Measurements from ENCODE around the gene CCDC86.

CCDC86 gene

DNA sequence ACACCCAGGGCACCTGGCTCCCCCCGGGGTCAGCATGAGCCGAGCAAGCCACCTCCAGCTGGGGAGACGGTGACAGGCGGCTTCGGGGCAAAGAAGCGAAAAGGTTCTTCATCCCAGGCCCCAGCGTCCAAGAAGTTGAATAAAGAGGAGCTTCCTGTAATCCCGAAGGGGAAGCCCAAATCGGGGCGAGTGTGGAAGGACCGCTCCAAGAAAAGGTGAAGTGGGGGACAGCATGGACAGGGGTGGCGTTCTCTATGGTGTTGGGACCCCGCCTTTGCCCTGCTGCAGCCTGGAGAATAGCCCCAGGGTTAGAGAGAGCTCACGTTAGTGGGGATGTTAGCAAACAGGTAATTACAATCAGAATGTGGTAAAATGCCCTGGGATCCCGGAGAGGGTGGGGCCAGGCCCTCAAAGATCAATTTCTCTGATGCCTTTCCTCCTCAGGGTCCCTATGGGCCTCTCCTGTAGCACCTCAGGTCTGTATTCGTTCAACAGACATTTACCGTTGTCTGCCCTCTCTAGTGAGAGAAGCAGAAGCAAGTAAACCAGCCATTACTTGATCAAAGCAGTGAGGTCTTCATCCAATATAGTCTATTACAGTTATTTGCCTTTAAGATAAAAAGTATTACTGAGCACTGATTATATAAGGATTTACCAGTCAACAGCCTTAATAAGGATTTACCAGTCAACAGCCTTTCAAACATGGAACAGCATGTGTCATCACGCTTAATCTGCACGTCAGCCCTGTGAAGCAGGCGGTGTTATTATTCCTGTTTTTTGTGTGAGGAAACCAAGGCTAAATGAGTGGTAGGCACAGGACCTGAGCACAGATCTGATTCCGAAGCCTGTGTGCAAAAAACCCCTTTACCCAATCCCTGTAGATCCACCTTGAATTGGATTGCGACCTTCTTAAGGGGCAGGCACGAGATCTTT, 1.0 kb downstream of the CCDC86 start:
- no peak for TF ChIP-seq Cebpa-rat (IDR thresholded peaks at IDR 0.05)
- peak overlapping the region; percentile 88 for H3K27ac ChIP-seq
- peaks cover 13% of the 10 kb centered on the region; the same call in 1 of the 2 replicates for H3K36me3 ChIP-seq
- peak overlapping the region; percentile 88 for H3K4me3 ChIP-seq
- peak overlapping the region; percentile 92 for H3K9ac ChIP-seq
- H3K4me1 ChIP-seq = peaks cover 56% of the 10 kb centered on the region
- H3K27me3 ChIP-seq = no peaks in the 10 kb centered on the region
- no peaks in the 10 kb centered on the region for H3K9me3 ChIP-seq
- H3K4me2 ChIP-seq = peak overlapping the region; percentile 97
- peaks cover 50% of the 10 kb centered on the region for H4K20me1 ChIP-seq

DNA sequence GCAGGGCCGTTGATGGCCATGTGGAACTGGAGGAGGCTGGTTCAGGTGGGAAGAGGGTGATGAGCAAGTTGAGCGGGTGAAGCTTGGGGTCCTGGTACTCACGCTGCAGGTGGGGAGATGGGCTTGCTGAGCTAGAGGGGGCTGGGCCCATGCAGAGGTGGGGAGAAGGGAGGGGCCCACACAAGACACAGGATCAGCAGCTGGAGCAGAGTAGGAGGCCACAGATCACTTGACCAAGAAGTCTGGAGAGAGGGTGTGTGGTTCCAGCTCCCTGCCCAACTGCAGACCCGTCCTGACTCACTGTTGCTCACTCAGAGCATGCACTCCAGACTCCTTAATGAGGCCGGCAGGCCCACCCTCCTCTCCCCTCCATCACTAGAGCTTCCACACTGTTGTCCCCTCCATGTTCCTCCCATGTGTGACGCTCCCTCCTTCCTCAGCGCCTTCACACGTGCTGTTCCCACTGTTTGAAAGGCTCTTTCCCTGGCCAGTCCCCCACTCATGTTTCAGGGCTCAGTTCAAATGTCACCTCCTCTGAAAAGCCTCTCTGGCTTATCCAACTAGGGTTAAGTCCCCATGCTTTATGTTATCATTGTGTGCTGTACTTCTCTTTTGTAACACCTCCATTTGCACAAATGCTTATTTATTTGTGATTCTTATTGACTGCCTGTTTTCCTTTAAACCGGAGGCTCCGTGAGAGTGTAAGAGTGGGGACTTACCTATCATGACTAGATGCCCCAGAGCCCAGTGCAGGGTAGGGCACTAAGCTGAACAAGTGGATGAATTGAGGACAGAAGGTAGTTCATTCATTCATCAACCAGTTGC, 2.3 kb downstream of the CCDC86 start:
- no peaks in the 10 kb centered on the region for H3K9me3 ChIP-seq
- peak overlapping the region; percentile 88 for H3K27ac ChIP-seq
- TF ChIP-seq Cebpa-rat (IDR thresholded peaks at IDR 0.05) = no peak
- peak overlapping the region; percentile 92 for H3K9ac ChIP-seq
- peak overlapping the region; percentile 88 for H3K4me3 ChIP-seq
- peaks cover 64% of the 10 kb centered on the region for H4K20me1 ChIP-seq
- peaks cover 69% of the 10 kb centered on the region for H3K4me1 ChIP-seq
- H3K36me3 ChIP-seq = peaks cover 26% of the 10 kb centered on the region
- H3K4me2 ChIP-seq = peak overlapping the region; percentile 97
- H3K27me3 ChIP-seq = no peaks in the 10 kb centered on the region

DNA sequence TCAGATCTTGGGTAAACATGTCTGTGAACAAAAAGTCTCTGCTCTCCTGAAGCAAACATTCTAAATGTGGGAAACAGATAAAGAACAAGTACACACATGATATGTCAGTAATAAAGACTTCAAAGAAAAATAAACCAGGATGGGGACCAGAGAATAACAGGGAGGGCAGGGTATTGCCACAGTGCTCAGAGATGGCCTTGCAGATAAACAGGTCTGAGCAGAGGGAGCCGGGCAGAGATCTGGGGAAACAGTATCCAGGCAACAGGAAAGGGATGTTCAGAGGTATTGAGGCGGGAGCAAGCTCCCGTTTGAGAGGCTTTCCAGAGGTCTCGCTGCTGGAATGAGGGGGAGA, 2.9 kb downstream of the CCDC86 start:
- Histone ChIP-seq H3K9ac (peak overlapping the region; percentile 92), H3K4me3 (peak overlapping the region; percentile 88), H3K9me3 (no peaks in the 10 kb centered on the region), H3K4me1 (peaks cover 74% of the 10 kb centered on the region), H3K36me3 (peaks cover 32% of the 10 kb centered on the region), H3K27ac (peak overlapping the region; percentile 88), H3K27me3 (no peaks in the 10 kb centered on the region), H4K20me1 (peaks cover 68% of the 10 kb centered on the region), H3K4me2 (peak overlapping the region; percentile 97)
- no peak for TF ChIP-seq Cebpa-rat (IDR thresholded peaks at IDR 0.05)

DNA sequence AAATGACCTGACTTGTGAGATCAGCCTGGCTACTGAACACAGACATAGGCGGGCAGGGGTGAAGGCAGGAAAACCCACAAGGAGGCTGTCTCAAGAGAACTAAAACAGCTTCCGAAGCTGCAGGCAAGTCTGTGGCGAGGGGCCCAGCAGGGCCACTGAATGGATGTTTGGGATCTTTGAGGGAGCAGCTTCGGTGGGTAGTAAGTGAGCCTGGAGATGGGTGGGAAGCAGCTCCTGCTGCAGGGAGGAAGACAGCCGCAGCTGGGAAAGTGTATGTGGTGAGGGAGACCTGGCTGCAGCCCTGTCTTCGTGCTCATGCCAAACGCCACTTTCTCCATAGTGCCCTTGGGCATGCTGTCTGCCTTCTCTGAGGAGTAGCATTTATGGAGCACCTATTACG, 3.4 kb downstream of the CCDC86 start:
- Histone ChIP-seq H3K9ac (peak overlapping the region; percentile 92), H3K4me2 (peak overlapping the region; percentile 97), H4K20me1 (peaks cover 68% of the 10 kb centered on the region), H3K4me3 (peak overlapping the region; percentile 88), H3K36me3 (peaks cover 36% of the 10 kb centered on the region), H3K27me3 (no peaks in the 10 kb centered on the region), H3K9me3 (no peaks in the 10 kb centered on the region), H3K27ac (peak overlapping the region; percentile 88; the same call in 1 of the 2 replicates), H3K4me1 (peaks cover 74% of the 10 kb centered on the region)
- TF ChIP-seq Cebpa-rat (IDR thresholded peaks at IDR 0.05) = no peak

DNA sequence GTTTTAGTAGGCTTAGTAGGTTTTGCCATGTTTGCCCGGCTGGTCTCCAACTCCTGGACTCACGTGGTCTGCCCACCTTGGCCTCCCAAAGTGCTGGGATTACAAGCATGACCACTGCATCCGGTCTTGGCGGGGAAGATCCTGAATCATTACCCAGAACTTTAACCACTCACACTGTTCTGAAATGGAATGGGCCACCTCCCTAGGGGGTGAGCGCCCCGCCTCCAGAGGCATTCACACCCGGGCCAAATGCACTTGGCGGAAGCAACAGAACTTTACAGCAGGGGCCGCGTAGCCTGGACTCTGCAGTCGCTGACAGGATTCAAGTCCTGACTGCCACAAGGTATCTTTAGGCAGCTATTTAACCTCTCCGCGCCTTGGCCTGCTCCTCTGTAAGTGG, 5.4 kb downstream of the CCDC86 start:
- H3K27me3 ChIP-seq = no peaks in the 10 kb centered on the region
- peak overlapping the region; percentile 79 for H3K27ac ChIP-seq
- H3K9ac ChIP-seq = no peak overlapping the region
- H3K4me1 ChIP-seq = peaks cover 65% of the 10 kb centered on the region
- H3K4me3 ChIP-seq = no peak overlapping the region
- H3K9me3 ChIP-seq = peaks cover 2% of the 10 kb centered on the region; the same call in 1 of the 2 replicates
- H3K4me2 ChIP-seq = peak overlapping the region; percentile 80
- TF ChIP-seq Cebpa-rat (IDR thresholded peaks at IDR 0.05) = no peak
- H4K20me1 ChIP-seq = peaks cover 68% of the 10 kb centered on the region
- peaks cover 56% of the 10 kb centered on the region for H3K36me3 ChIP-seq

DNA sequence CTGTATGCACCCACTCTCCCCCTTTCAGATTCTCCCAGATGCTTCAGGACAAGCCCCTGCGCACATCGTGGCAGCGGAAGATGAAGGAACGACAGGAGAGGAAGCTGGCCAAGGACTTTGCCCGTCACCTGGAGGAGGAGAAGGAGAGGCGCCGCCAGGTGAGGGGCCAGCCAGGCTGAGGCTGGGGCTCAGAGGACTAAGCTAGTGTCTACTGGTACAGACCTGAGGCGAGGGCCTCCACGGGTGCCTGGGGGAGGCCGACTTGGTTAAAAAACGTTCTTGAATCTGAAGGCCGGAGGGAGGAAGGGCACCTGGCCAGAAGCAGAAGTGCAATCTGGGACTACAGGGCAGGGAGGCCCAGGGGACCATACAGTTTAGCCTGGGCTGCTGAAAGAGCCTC, 6.0 kb downstream of the CCDC86 start:
- H3K4me2 ChIP-seq = peak overlapping the region; percentile 80
- peak overlapping the region; percentile 12; the same call in 1 of the 2 replicates for H3K4me3 ChIP-seq
- H3K36me3 ChIP-seq = peaks cover 62% of the 10 kb centered on the region
- TF ChIP-seq Cebpa-rat (IDR thresholded peaks at IDR 0.05) = no peak
- H3K9me3 ChIP-seq = peaks cover 8% of the 10 kb centered on the region; the same call in 1 of the 2 replicates
- H3K4me1 ChIP-seq = peaks cover 66% of the 10 kb centered on the region
- H3K27ac ChIP-seq = peak overlapping the region; percentile 79
- H4K20me1 ChIP-seq = peaks cover 68% of the 10 kb centered on the region
- H3K9ac ChIP-seq = peak overlapping the region; percentile 73
- no peaks in the 10 kb centered on the region for H3K27me3 ChIP-seq

DNA sequence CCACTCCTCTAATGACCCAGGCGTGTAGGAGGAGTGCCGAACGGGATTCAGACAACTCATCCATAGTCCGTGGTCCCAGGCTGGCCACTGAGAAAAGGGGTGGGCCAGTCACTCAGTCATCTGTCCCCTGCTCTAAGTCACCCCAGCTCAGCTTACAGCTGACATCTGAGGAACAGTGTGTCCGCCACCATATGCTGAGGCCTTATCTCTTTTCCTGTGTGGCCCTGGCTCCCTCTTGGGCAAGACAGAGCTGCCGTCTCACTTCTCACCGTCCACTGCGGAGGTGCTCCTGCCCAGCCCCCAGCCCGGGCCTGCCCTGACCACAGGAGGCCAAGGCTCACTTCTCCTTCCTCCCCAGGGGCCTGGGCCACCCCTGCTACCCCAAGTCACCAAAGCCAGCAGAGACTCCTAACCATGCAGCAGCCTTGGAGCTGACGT, 6.8 kb downstream of the CCDC86 start:
- peaks cover 10% of the 10 kb centered on the region; the same call in 1 of the 2 replicates for H3K9me3 ChIP-seq
- TF ChIP-seq Cebpa-rat (IDR thresholded peaks at IDR 0.05) = no peak
- H4K20me1 ChIP-seq = peaks cover 59% of the 10 kb centered on the region
- H3K4me3 ChIP-seq = peak overlapping the region; percentile 12; the same call in 1 of the 2 replicates
- H3K4me2 ChIP-seq = peak overlapping the region; percentile 80
- peaks cover 69% of the 10 kb centered on the region for H3K36me3 ChIP-seq
- peaks cover 69% of the 10 kb centered on the region for H3K4me1 ChIP-seq
- H3K27me3 ChIP-seq = no peaks in the 10 kb centered on the region
- peak overlapping the region; percentile 73 for H3K9ac ChIP-seq
- H3K27ac ChIP-seq = peak overlapping the region; percentile 79

DNA sequence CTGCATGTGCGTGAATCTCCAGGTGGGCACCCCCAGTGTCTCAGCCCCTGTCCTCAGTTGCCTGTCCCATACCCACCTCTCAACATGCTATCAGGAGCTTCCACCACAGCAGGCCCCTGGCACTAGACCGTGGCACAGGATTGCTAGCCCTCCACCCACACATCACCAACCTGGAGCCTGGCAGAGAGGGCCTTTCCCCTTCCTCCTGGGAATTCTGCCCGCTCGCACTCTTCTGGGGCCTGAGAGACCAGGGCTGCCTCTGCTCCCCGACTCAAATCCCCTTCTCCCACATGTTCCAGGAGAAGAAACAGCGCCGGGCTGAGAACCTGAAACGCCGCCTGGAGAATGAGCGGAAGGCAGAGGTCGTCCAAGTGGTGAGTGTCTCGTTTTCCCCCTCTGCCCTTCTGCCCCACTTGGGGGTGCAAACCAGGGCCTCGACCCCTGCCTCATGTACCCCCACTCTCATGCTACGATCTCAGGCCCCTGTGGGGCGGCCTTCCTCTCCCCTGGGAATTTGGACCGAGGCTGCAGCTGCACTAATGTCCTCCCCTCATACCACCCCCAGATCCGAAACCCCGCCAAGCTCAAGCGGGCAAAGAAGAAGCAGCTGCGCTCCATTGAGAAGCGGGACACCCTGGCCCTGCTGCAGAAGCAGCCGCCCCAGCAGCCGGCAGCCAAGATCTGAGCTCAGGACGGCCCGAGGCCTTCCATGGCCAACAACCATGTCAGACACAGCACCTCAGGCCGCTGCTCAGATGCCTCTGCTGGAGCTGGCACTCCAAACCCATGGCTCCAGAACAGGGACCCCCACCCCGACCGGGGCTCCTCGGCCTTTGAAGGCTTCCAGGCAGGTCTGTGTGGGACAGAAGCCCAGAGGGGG, 8.0 kb downstream of the CCDC86 start:
- peak overlapping the region; percentile 80 for H3K4me2 ChIP-seq
- H3K4me1 ChIP-seq = peaks cover 69% of the 10 kb centered on the region
- peaks cover 10% of the 10 kb centered on the region; the same call in 1 of the 2 replicates for H3K9me3 ChIP-seq
- 0 out of 2 replicates have a peak overlapping the region, but pooled peaks have one; percentile 22 for H3K27ac ChIP-seq
- no peaks in the 10 kb centered on the region for H3K27me3 ChIP-seq
- H4K20me1 ChIP-seq = peaks cover 48% of the 10 kb centered on the region
- H3K36me3 ChIP-seq = peaks cover 69% of the 10 kb centered on the region
- no peak for TF ChIP-seq Cebpa-rat (IDR thresholded peaks at IDR 0.05)
- no peak overlapping the region for H3K4me3 ChIP-seq
- H3K9ac ChIP-seq = no peak overlapping the region
